Right renal cortex interstitium (tissue), 3 donors: ENCODE data around the gene ALK. TPM values are rescaled to one million over a fixed set of nuclear protein-coding genes. Genes with fewer than 3 reads are reported as not detected.

Experiments
- DNase-seq, 3 donors: peaks; one replicate each; pipeline ENCODE4 v3.0.0-alpha.2; 2013; ENCODE audit warnings: low read depth in 3 of 3, low spot score in 2 of 3
- polyA plus RNA-seq, 3 donors: library from polyadenylated mRNA; unstranded; fragments of 120-200 nt; gene quantifications; one replicate each; pipeline ENCODE4 v1.2.1, GENCODE V29; 2013; ENCODE audit not compliant: insufficient read length in 3 of 3

The ALK gene
- under 1 TPM; 0.29 to 0.31 (median 0.29) TPM for polyA plus RNA-seq

GRCh38 chr2:29921560-29921915 is at the start of gene ALK:
TSS of gene ALK (minus strand) at chr2:29921586. CDS start at chr2:29920659, 927 bp downstream.
- DNase-seq: peak; percentile 33 to 80 (median 66)

- DNase-seq: no peak
Measured at GRCh38 chr2:29966266-29966665, 44.9 kb upstream of the ALK start.

- DNase-seq: no peak
Measured at GRCh38 chr2:29963972-29964570, 42.7 kb upstream of the ALK start.

- DNase-seq: no peak
Measured at GRCh38 chr2:29962922-29963321, 41.5 kb upstream of the ALK start.

- DNase-seq: no peak
Measured at GRCh38 chr2:29954316-29954715, 32.9 kb upstream of the ALK start.

GRCh38 chr2:29952973-29953372 is 31.6 kb upstream of the ALK start:
- no peak for DNase-seq

- no peak for DNase-seq
Measured at GRCh38 chr2:29951576-29951975, 30.2 kb upstream of the ALK start.

DNA sequence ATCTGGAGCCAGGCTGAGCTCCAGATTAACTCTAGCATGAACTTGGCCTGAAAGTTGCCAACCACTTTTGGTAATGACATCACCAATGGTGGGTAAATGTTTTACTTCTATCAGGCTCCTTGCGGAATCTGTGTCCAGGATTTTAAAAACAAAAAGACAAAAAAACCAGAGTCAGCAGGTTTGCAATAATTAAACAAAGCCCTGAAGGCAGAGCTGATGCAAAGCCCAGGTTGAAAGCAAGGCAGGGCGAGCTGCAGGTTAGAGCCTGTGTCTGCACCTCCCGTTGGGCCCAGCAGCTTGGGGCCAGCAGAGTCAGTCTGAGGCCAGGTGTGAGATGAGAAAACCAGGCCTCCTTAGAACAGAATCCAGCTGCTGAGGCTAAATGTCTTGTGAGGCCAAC is 29.1 kb upstream of the ALK start:
- no peak for DNase-seq

GRCh38 chr2:29949042-29949441 is 27.7 kb upstream of the ALK start:
- no peak for DNase-seq

GRCh38 chr2:29946505-29946904 is 25.1 kb upstream of the ALK start:
- DNase-seq: no peak

GRCh38 chr2:29942711-29943110 is 21.3 kb upstream of the ALK start:
- DNase-seq: no peak

DNA sequence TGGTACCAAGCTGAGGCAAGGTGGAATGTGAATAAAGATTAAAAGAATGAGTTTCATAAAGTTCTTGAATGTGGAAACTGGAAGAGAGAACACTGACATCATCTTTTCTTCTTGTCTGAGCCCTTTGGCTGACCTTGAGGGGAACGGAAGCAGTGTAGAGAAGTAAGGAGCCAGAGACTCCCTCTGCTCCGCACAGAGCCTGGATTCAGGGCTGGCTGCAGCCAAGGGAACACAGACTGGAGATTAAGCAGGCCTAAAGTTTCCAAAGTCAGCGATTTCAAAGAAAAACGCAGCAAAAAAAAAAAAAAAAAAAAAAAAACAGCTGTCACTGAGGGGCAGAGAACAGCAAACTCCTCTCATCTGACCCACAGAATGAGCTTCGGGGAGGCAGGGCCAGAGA is 19.3 kb upstream of the ALK start:
- DNase-seq: no peak

DNA sequence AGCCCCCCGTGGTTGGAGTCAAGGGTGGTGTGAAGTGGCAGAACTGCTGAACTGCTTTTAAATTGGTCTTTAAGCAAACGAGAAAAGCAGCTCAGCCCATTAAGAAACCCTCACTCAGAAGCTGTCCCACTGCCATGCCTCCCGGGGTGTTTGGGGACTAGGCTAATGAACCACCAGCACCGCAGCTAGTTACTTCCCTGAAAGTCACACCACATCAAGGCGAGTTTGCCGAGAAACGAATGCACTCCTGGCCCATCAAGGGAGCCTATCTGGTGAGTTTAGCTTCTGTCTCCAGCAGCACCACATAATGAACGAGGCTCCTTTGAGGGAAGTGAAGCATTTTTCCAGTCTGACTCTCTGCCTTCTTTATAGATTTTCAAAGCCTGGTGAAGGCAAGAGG is 14.6 kb upstream of the ALK start:
- DNase-seq: no peak

DNA sequence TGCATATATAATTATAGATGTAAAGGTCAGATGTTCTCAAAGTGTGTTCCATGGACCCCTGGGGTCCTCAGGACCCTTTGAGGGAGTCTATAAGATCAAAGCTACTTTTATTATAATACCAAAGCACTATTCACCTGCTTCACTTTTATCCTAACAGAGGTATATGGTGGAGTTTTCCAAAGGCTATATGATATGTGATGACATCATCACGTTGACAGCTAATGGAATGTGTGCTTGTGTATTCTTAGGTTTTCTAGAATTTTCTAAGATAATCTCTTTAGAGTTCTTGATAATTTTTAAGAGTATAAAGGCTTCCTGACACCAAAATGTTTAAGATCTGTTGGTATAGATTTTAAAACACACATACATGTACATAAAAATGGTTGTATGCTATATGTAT is 10.4 kb upstream of the ALK start:
- DNase-seq: no peak

- DNase-seq: peak in 1 of 3 donors; percentile 39
Measured at GRCh38 chr2:29923110-29923721, 1.8 kb upstream of the ALK start.

- no peak for DNase-seq
Measured at GRCh38 chr2:29922605-29923004, 1.2 kb upstream of the ALK start.

- DNase-seq: no peak
Measured at GRCh38 chr2:29920631-29921559, 491 bp downstream of the ALK start.

- peak; percentile 43 to 67 (median 45) for DNase-seq
Measured at GRCh38 chr2:29920130-29920577, 1.2 kb downstream of the ALK start.

DNA sequence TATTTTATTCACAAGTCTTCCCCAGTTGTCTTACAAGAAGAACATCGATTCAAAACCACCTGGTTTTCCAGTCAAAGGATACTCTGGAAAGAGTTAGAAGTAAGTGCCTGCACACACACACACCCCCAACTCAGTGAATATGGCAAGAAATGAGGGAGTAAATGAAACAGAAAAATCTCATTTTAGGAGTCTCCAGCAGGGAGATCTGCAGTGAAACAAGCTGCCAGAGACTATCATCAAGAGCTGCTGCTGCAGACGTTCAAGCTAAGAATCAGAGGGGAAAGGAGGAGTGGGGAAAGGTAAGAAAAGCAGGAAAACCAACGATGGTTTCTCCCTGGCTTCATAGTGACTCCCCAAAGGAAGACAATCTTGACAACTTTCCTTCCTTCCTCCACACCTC is 2.4 kb downstream of the ALK start:
- DNase-seq: no peak

DNA sequence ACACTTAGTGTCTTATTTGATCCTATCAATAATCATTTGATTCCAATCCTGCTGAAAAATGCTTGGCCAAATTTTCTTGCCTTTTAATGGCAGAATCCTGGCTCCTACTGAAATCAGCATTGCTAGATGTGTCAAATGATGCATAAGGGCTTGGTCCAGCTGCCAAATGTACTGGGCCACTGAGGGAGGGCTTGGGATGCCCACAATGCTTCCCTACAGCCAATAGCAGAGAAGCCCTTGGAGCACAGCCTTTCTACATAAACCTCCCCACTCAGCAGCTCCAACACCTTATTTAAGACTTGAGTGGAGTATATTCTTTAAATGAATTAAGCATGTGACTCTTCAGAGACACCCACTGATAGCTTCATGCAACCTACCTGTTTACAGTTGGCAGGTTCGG is 3.6 kb downstream of the ALK start:
- no peak for DNase-seq

DNA sequence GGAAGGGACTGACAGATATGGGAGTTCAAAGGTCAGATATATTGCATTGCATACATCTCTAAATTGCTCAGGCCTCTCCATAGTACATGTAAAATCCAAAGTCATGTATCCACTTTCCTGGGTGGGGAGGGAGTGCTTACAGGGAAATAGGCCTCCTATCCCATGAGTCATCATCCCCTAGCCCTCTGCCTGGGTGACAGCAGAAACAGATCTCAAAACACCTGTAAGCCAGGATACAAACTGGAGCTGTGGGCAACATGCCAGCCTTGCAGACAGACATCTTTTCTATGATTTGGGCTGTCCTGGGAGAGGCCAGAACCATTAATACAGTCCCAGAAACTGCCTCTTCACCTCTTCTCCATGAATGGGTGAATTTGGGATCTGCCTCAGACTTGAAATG is 4.8 kb downstream of the ALK start:
- no peak for DNase-seq

DNA sequence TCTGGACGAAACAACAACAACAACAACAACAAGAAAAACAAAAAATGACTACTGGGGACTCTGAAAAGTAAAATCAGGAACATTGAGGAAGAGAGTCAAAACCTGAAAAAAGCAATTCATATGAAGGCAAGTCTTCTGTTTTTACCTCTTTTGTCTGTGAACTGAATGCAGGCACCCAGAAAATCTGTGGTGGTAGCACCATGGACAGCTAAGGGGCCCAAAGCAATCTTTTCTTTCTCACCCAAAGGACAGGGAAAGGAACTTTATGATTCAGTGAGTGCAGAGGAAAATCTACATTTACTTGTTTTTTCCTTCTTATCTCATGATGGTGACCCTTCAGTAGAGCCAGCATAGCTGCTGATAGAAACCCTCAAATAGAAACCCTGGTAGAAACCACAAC is 10.4 kb downstream of the ALK start:
- no peak for DNase-seq
